ENCODE data around the gene MAPK13.
"Not testable (repeated sequence)": the region's sequence is repeated elsewhere in the genome, so short reads cannot be mapped to it uniquely, and the experiment has no call there.

The MAPK13 gene

GRCh38 chr6:36115412-36115811, 14.9 kb upstream of the MAPK13 start:
- no peak for DNase-seq (ENCODE audit: low read depth)

- no peak for DNase-seq (ENCODE audit: low read depth)
Measured at GRCh38 chr6:36116066-36116864, 14.0 kb upstream of the MAPK13 start.

GRCh38 chr6:36116943-36117342, 13.4 kb upstream of the MAPK13 start:
- DNase-seq (ENCODE audit: low read depth) = no peak

- DNase-seq (ENCODE audit: low read depth) = no peak
Measured at GRCh38 chr6:36117658-36118549, 12.4 kb upstream of the MAPK13 start.

GRCh38 chr6:36118550-36119107, 11.7 kb upstream of the MAPK13 start:
- DNase-seq (ENCODE audit: low read depth) = peak; percentile 58

- DNase-seq (ENCODE audit: low read depth) = no peak
Measured at GRCh38 chr6:36119209-36119608, 11.1 kb upstream of the MAPK13 start.

- DNase-seq (ENCODE audit: low read depth) = no peak
Measured at GRCh38 chr6:36120018-36120417, 10.3 kb upstream of the MAPK13 start.

- DNase-seq (ENCODE audit: low read depth) = peak; percentile 57
Measured at GRCh38 chr6:36120539-36120938, 9.8 kb upstream of the MAPK13 start.

- no peak for DNase-seq (ENCODE audit: low read depth)
Measured at GRCh38 chr6:36120979-36121786, 9.1 kb upstream of the MAPK13 start.

- DNase-seq (ENCODE audit: low read depth) = no peak
Measured at GRCh38 chr6:36121787-36122494, 8.4 kb upstream of the MAPK13 start.

- DNase-seq (ENCODE audit: low read depth) = no peak
Measured at GRCh38 chr6:36122495-36123269, 7.6 kb upstream of the MAPK13 start.

GRCh38 chr6:36123270-36124139, 6.8 kb upstream of the MAPK13 start:
- peak; percentile 84 for DNase-seq (ENCODE audit: low read depth)

- DNase-seq (ENCODE audit: low read depth) = not testable (repeated sequence)
Measured at GRCh38 chr6:36124346-36124745, 6.0 kb upstream of the MAPK13 start.

GRCh38 chr6:36124881-36125280, 5.4 kb upstream of the MAPK13 start:
- no peak for DNase-seq (ENCODE audit: low read depth)

GRCh38 chr6:36125575-36125974, 4.7 kb upstream of the MAPK13 start:
- no peak for DNase-seq (ENCODE audit: low read depth)

- no peak for DNase-seq (ENCODE audit: low read depth)
Measured at GRCh38 chr6:36126121-36126520, 4.2 kb upstream of the MAPK13 start.

- no peak for DNase-seq (ENCODE audit: low read depth)
Measured at GRCh38 chr6:36126553-36127458, 3.5 kb upstream of the MAPK13 start.

GRCh38 chr6:36127462-36128016, 2.8 kb upstream of the MAPK13 start:
- no peak for DNase-seq (ENCODE audit: low read depth)
